IPS DF 6.9 (cell line): ENCODE measurements around the gene ACSF3.
"Not testable (repeated sequence)": the region's sequence is repeated elsewhere in the genome, so short reads cannot be mapped to it uniquely, and the experiment has no call there.

Source experiments
- DNase-seq: peaks from one replicate; pipeline ENCODE4 v3.0.0-alpha.2; 2013; ENCODE audit warnings: low read depth, low spot score
- H3K27ac ChIP-seq: one replicate; pipeline ENCODE4 v1.5.1; 2013; ENCODE audit warnings: low read length, control low read depth
- H3K27me3 ChIP-seq: 2 replicates; pipeline ENCODE4 v1.6.1; 2013; ENCODE audit warnings: mild to moderate bottlenecking, low read length; ENCODE audit not compliant: control insufficient read depth, insufficient read depth
- H3K36me3 ChIP-seq: 2 replicates; pipeline ENCODE4 v1.6.1; 2013; ENCODE audit warnings: low read length; ENCODE audit not compliant: control insufficient read depth, insufficient read depth
- H3K4me1 ChIP-seq: 2 replicates; pipeline ENCODE4 v1.6.1; 2013; ENCODE audit warnings: low read length; ENCODE audit not compliant: control insufficient read depth, insufficient read depth
- H3K4me3 ChIP-seq: 2 replicates; pipeline ENCODE4 v1.5.1; 2013; ENCODE audit warnings: mild to moderate bottlenecking, low read length
- H3K9me3 ChIP-seq: 2 replicates; pipeline ENCODE4 v1.6.1; 2013; ENCODE audit warnings: low read length, inconsistent platforms; ENCODE audit not compliant: control insufficient read depth, insufficient read depth
- WGBS: extraction: QIAGEN DNeasy Blood & Tissue Kit; methylation state at CpG from one replicate; pipeline ENCODE4 v1.1.7; 2013; ENCODE audit warnings: mixed read lengths, missing lambda C conversion rate; ENCODE audit not compliant: insufficient read length, insufficient coverage; 5-methylcytosine and 5-hydroxymethylcytosine counted together

ACSF3 gene

GRCh38 chr16:89177501-89177900 lies 83.8 kb downstream of the ACSF3 start:
- H3K36me3 ChIP-seq, result no peaks in the 10 kb centered on the region
- no peaks in the 10 kb centered on the region for H3K9me3 ChIP-seq
- no CpG with 5 or more reads among the region's 12 CpGs for WGBS
- no peak overlapping the region; the same call in 1 of the 2 replicates for H3K4me3 ChIP-seq
- no peak overlapping the region for H3K27ac ChIP-seq
- H3K27me3 ChIP-seq, result no peaks in the 10 kb centered on the region
- no peak for DNase-seq
- H3K4me1 ChIP-seq, result 0 out of 2 replicates have a peak, but pooled peaks cover 1% of the 10 kb centered on the region

DNA sequence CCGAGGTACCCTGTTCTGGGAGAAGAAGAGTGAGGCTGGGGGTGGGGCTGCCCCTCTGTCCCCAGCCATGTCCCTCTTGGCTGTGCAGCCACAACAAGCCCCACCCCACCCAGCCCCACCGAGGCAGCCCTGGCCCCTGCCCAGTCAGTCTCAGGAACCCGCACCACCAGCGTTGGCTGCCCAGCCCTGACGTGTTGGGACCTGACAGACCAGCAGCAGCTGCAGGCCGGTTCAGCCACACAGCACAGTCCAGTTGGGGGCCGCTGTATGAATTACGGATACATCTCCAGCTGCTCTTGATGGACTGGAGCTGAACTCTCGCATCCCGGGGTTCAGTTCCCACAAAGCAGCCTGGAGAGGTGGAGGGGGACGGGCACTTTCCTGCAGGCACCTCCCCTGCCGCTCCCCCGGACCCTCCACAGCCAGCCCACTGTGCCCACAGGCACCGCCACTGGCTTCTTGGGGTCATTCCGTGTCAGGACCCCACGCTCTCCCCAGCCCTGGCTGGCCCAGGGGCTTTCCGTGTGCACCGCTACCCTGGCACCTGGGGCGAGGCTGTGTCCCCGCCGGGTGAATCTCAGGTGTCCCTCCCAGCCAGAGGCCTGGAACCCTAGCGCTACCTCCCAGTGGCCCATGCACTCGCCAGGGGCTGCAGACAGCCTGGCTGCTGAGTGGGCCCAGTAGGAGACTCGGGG lies 84.9 kb downstream of the ACSF3 start:
- Histone ChIP-seq H3K9me3 (no peaks in the 10 kb centered on the region), H3K36me3 (no peaks in the 10 kb centered on the region), H3K27me3 (no peaks in the 10 kb centered on the region), H3K4me3 (no peak overlapping the region), H3K4me1 (no peaks in the 10 kb centered on the region), H3K27ac (no peak overlapping the region)
- no peak for DNase-seq
- WGBS, result no CpG with 5 or more reads among the region's 24 CpGs

- H3K4me3 ChIP-seq, result no peak overlapping the region
- no peaks in the 10 kb centered on the region for H3K9me3 ChIP-seq
- H3K27ac ChIP-seq, result no peak overlapping the region
- no peaks in the 10 kb centered on the region for H3K27me3 ChIP-seq
- no peak for DNase-seq
- WGBS, result no CpG with 5 or more reads among the region's 19 CpGs
- no peaks in the 10 kb centered on the region for H3K36me3 ChIP-seq
- H3K4me1 ChIP-seq, result no peaks in the 10 kb centered on the region
These were observed 85.5 kb downstream of the ACSF3 start for GRCh38 chr16:89179148-89179484.

- Histone ChIP-seq H3K27ac (no peak overlapping the region), H3K4me1 (no peaks in the 10 kb centered on the region), H3K27me3 (no peaks in the 10 kb centered on the region), H3K4me3 (no peak overlapping the region), H3K36me3 (no peaks in the 10 kb centered on the region), H3K9me3 (no peaks in the 10 kb centered on the region)
- no CpG with 5 or more reads among the region's 25 CpGs for WGBS
- no peak for DNase-seq
These were observed 86.1 kb downstream of the ACSF3 start for GRCh38 chr16:89179656-89180315.

DNA sequence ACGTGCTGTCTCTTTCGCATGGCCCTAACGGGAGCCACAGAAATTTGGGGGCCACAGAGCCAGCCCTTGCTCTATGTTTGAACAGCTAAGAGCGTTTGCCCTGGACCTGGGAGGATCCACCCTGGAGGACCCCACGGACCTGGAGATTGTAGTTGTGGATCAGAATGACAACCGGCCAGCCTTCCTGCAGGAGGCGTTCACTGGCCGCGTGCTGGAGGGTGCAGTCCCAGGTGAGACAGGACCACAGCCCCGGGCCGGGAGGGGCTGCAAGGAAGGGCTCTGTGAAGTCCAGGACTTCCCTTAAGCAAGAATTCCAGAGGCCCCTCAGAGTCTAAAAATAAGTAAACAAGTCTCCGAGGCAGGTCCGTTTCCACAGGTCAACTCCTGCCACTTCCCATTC lies 89.8 kb downstream of the ACSF3 start:
- DNase-seq, result no peak
- Histone ChIP-seq H3K4me1 (no peaks in the 10 kb centered on the region), H3K27me3 (no peaks in the 10 kb centered on the region), H3K27ac (no peak overlapping the region), H3K9me3 (no peaks in the 10 kb centered on the region), H3K36me3 (no peaks in the 10 kb centered on the region), H3K4me3 (no peak overlapping the region)
- WGBS, result no CpG with 5 or more reads among the region's 13 CpGs

GRCh38 chr16:89183975-89184676 lies 90.5 kb downstream of the ACSF3 start:
- WGBS, result no CpG with 5 or more reads among the region's 26 CpGs
- Histone ChIP-seq H3K9me3 (no peaks in the 10 kb centered on the region), H3K27me3 (no peaks in the 10 kb centered on the region), H3K36me3 (no peaks in the 10 kb centered on the region), H3K4me3 (no peak overlapping the region), H3K4me1 (no peaks in the 10 kb centered on the region), H3K27ac (no peak overlapping the region)
- DNase-seq, result no peak

DNA sequence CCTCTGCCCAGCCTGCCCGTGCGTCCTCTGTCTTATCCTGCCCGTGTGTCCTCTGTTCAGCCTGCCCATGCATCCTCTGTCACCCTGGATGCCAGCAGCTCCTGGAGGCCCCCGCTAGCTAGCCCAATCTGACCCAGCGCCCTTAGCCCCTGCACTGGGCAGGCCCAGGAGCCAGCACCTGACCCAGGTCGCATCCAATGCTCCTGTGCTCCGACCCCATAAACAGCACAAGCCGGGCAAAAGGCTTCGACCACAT lies 91.0 kb downstream of the ACSF3 start:
- DNase-seq, result no peak
- Histone ChIP-seq H3K27ac (no peak overlapping the region), H3K9me3 (no peaks in the 10 kb centered on the region), H3K4me3 (no peak overlapping the region), H3K36me3 (no peaks in the 10 kb centered on the region), H3K4me1 (no peaks in the 10 kb centered on the region), H3K27me3 (no peaks in the 10 kb centered on the region)
- no CpG with 5 or more reads among the region's 9 CpGs for WGBS

DNA sequence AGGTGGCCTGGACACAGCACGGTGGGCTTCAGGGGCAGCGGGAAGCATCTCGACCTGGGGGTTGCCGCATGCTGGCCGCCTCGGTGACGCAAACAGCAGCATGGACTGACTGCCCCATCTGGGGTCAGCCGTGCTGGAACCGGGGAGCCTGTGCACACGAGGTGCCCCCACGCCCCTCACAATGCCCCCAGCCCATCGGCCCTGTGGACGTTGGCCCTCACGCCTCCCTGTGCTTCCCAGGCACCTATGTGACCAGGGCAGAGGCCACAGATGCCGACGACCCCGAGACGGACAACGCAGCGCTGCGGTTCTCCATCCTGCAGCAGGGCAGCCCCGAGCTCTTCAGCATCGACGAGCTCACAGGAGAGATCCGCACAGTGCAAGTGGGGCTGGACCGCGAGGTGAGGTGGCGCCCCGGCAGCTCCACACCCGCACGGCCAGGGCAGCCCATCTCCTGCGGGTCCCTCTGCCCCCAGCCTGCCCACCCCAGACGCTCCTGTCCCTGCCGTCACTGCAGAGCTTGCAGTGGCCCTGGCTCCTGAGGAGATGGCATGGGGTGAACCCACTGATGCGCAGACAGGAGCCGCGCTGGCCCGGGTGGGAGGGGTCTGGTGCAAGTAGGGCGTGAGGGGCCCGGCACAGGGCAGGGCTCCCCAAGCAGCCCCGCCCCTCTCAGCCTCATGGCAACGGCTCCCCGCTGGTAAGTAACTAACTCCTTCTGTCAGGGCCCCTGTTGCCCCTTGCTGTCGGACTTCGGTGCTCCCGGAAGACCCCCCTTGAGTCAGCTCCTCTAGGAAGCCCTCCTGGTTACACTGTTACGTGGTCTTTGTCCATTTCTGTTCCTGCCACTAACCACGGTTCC lies 91.5 kb downstream of the ACSF3 start:
- Histone ChIP-seq H3K36me3 (no peaks in the 10 kb centered on the region), H3K4me1 (no peaks in the 10 kb centered on the region), H3K27me3 (no peaks in the 10 kb centered on the region), H3K27ac (no peak overlapping the region), H3K4me3 (no peak overlapping the region), H3K9me3 (no peaks in the 10 kb centered on the region)
- WGBS, result no CpG with 5 or more reads among the region's 48 CpGs
- DNase-seq, result no peak

DNA sequence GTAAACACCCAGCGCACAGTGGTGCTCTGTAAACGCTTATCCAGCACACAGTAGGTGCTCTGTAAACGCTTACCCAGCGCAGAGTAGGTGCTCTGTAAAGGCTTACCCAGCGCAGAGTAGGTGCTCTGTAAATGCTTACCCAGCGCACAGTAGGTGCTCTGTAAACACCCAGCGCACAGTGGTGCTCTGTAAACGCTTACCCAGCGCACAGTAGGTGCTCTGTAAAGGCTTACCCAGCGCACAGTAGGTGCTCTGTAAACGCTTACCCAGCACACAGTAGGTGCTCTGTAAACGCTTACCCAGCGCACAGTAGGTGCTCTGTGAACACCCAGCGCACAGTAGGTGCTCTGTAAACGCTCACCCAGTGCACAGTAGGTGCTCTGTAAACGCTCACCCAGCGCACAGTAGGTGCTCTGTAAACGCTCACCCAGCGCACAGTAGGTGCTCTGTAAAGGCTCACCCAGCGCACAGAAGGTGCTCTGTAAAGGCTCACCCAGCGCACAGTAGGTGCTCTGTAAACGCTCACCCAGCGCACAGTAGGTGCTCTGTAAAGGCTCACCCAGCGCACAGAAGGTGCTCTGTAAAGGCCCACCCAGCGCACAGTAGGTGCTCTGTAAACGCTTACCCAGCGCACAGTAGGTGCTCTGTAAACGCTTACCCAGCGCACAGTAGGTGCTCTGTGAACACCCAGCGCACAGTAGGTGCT lies 92.4 kb downstream of the ACSF3 start:
- H3K9me3 ChIP-seq, H3K27ac ChIP-seq, H3K36me3 ChIP-seq, H3K4me3 ChIP-seq, H3K27me3 ChIP-seq, DNase-seq, H3K4me1 ChIP-seq: not testable (repeated sequence)
- no CpG with 5 or more reads among the region's 30 CpGs for WGBS

- not testable (repeated sequence) for DNase-seq, H3K4me1 ChIP-seq, H3K9me3 ChIP-seq, H3K27ac ChIP-seq, H3K27me3 ChIP-seq, H3K4me3 ChIP-seq, H3K36me3 ChIP-seq
- WGBS, result no CpG with 5 or more reads among the region's 20 CpGs
These were observed 93.0 kb downstream of the ACSF3 start for GRCh38 chr16:89186593-89187031.
